ENCODE measurements around the gene GGNBP2.

Gene GGNBP2

GRCh38 chr17:36617773-36618172 is 73.1 kb downstream of the GGNBP2 start:
- no peak overlapping the region for H4K12ac ChIP-seq (ENCODE audit: low read depth, low read length)
- WGBS (ENCODE audit: extremely low coverage, insufficient coverage, insufficient read length): no CpG with 5 or more reads among the region's 7 CpGs
- no peak overlapping the region for H3K18ac ChIP-seq (ENCODE audit: low read length)
- no peak overlapping the region for H2BK12ac ChIP-seq (ENCODE audit: low read length)
- no peak overlapping the region for H2BK5ac ChIP-seq (ENCODE audit: low read depth, low read length, poor library complexity)
- H3K14ac ChIP-seq (ENCODE audit: low read length): no peak overlapping the region
- H4K8ac ChIP-seq (ENCODE audit: low read depth, low read length): no peak overlapping the region
- no peak for DNase-seq
- no peaks in the 10 kb centered on the region for H3K79me2 ChIP-seq (ENCODE audit: control insufficient read depth, insufficient read depth, low read length, poor library complexity)
- H3K4me2 ChIP-seq (ENCODE audit: low read length): no peak overlapping the region
- H3K36me3 ChIP-seq (ENCODE audit: control insufficient read depth in 1 of 2, insufficient read depth in 2 of 2, low read length in 2 of 2): no peaks in the 10 kb centered on the region
- no peaks in the 10 kb centered on the region for H3K4me1 ChIP-seq (ENCODE audit: control insufficient read depth in 1 of 2, insufficient read depth in 2 of 2, low read length in 2 of 2)
- no peak overlapping the region for H2BK120ac ChIP-seq (ENCODE audit: insufficient read depth, low read length, poor library complexity)
- H3K79me1 ChIP-seq (ENCODE audit: low read length): no peaks in the 10 kb centered on the region
- H3K9ac ChIP-seq (ENCODE audit: low read length): no peak overlapping the region
- H2AFZ ChIP-seq (ENCODE audit: insufficient read depth, low read length, poor library complexity): no peak overlapping the region
- no peak overlapping the region for H2AK5ac ChIP-seq (ENCODE audit: low read length)
- no peak overlapping the region for H4K91ac ChIP-seq (ENCODE audit: low read depth, low read length)
- no peak overlapping the region for H3K27ac ChIP-seq (ENCODE audit: low read depth, low read length)
- no peak overlapping the region for H3K23ac ChIP-seq (ENCODE audit: low read length)
- H3K27me3 ChIP-seq (ENCODE audit: insufficient read depth, low read length): no peaks in the 10 kb centered on the region
- H3K4me3 ChIP-seq (ENCODE audit: low read depth, low read length): no peak overlapping the region
- H3K4ac ChIP-seq (ENCODE audit: low read depth, low read length): no peak overlapping the region
- no peaks in the 10 kb centered on the region for H3K9me3 ChIP-seq (ENCODE audit: insufficient read depth, low read depth, low read length)

- H3K4me3 ChIP-seq (ENCODE audit: low read depth, low read length): no peak overlapping the region
- no peaks in the 10 kb centered on the region for H3K4me1 ChIP-seq (ENCODE audit: control insufficient read depth in 1 of 2, insufficient read depth in 2 of 2, low read length in 2 of 2)
- no peaks in the 10 kb centered on the region for H3K36me3 ChIP-seq (ENCODE audit: control insufficient read depth in 1 of 2, insufficient read depth in 2 of 2, low read length in 2 of 2)
- no peak overlapping the region for H3K23ac ChIP-seq (ENCODE audit: low read length)
- no peak overlapping the region for H2BK5ac ChIP-seq (ENCODE audit: low read depth, low read length, poor library complexity)
- no peak for DNase-seq
- H3K14ac ChIP-seq (ENCODE audit: low read length): no peak overlapping the region
- no peak overlapping the region for H2AK5ac ChIP-seq (ENCODE audit: low read length)
- no peak overlapping the region for H3K27ac ChIP-seq (ENCODE audit: low read depth, low read length)
- H4K12ac ChIP-seq (ENCODE audit: low read depth, low read length): no peak overlapping the region
- H4K8ac ChIP-seq (ENCODE audit: low read depth, low read length): no peak overlapping the region
- no peak overlapping the region for H2BK120ac ChIP-seq (ENCODE audit: insufficient read depth, low read length, poor library complexity)
- H3K4me2 ChIP-seq (ENCODE audit: low read length): no peak overlapping the region
- no peak overlapping the region for H3K4ac ChIP-seq (ENCODE audit: low read depth, low read length)
- H2BK12ac ChIP-seq (ENCODE audit: low read length): no peak overlapping the region
- WGBS (ENCODE audit: extremely low coverage, insufficient coverage, insufficient read length): no CpG with 5 or more reads among the region's 3 CpGs
- H4K91ac ChIP-seq (ENCODE audit: low read depth, low read length): no peak overlapping the region
- no peak overlapping the region for H3K18ac ChIP-seq (ENCODE audit: low read length)
- no peaks in the 10 kb centered on the region for H3K79me1 ChIP-seq (ENCODE audit: low read length)
- no peak overlapping the region for H2AFZ ChIP-seq (ENCODE audit: insufficient read depth, low read length, poor library complexity)
- peaks cover 2% of the 10 kb centered on the region for H3K9me3 ChIP-seq (ENCODE audit: insufficient read depth, low read depth, low read length)
- H3K9ac ChIP-seq (ENCODE audit: low read length): no peak overlapping the region
- H3K27me3 ChIP-seq (ENCODE audit: insufficient read depth, low read length): no peaks in the 10 kb centered on the region
- no peaks in the 10 kb centered on the region for H3K79me2 ChIP-seq (ENCODE audit: control insufficient read depth, insufficient read depth, low read length, poor library complexity)
Measured at GRCh38 chr17:36623281-36623680, 78.6 kb downstream of the GGNBP2 start.

GRCh38 chr17:36625188-36625587 is 80.5 kb downstream of the GGNBP2 start:
- Histone ChIP-seq H3K36me3 (ENCODE audit: control insufficient read depth in 1 of 2, insufficient read depth in 2 of 2, low read length in 2 of 2) (no peaks in the 10 kb centered on the region), H3K18ac (ENCODE audit: low read length) (no peak overlapping the region), H2BK12ac (ENCODE audit: low read length) (no peak overlapping the region), H3K79me1 (ENCODE audit: low read length) (no peaks in the 10 kb centered on the region), H3K9me3 (ENCODE audit: insufficient read depth, low read depth, low read length) (peaks cover 2% of the 10 kb centered on the region), H3K79me2 (ENCODE audit: control insufficient read depth, insufficient read depth, low read length, poor library complexity) (no peaks in the 10 kb centered on the region), H3K4ac (ENCODE audit: low read depth, low read length) (no peak overlapping the region), H2BK5ac (ENCODE audit: low read depth, low read length, poor library complexity) (no peak overlapping the region), H3K4me3 (ENCODE audit: low read depth, low read length) (no peak overlapping the region), H3K27me3 (ENCODE audit: insufficient read depth, low read length) (no peaks in the 10 kb centered on the region), H2BK120ac (ENCODE audit: insufficient read depth, low read length, poor library complexity) (no peak overlapping the region), H3K4me1 (ENCODE audit: control insufficient read depth in 1 of 2, insufficient read depth in 2 of 2, low read length in 2 of 2) (no peaks in the 10 kb centered on the region), H3K27ac (ENCODE audit: low read depth, low read length) (no peak overlapping the region), H4K12ac (ENCODE audit: low read depth, low read length) (no peak overlapping the region), H3K4me2 (ENCODE audit: low read length) (no peak overlapping the region), H3K14ac (ENCODE audit: low read length) (no peak overlapping the region), H4K8ac (ENCODE audit: low read depth, low read length) (no peak overlapping the region), H2AFZ (ENCODE audit: insufficient read depth, low read length, poor library complexity) (no peak overlapping the region), H4K91ac (ENCODE audit: low read depth, low read length) (no peak overlapping the region), H3K23ac (ENCODE audit: low read length) (no peak overlapping the region), H3K9ac (ENCODE audit: low read length) (no peak overlapping the region), H2AK5ac (ENCODE audit: low read length) (no peak overlapping the region)
- WGBS (ENCODE audit: extremely low coverage, insufficient coverage, insufficient read length): 96% methylated on average over 3 of the region's 7 CpGs
- DNase-seq: no peak

GRCh38 chr17:36627101-36627500 is 82.4 kb downstream of the GGNBP2 start:
- H2BK120ac ChIP-seq (ENCODE audit: insufficient read depth, low read length, poor library complexity): no peak overlapping the region
- H3K18ac ChIP-seq (ENCODE audit: low read length): no peak overlapping the region
- H2BK12ac ChIP-seq (ENCODE audit: low read length): no peak overlapping the region
- peaks cover 2% of the 10 kb centered on the region for H3K9me3 ChIP-seq (ENCODE audit: insufficient read depth, low read depth, low read length)
- H4K12ac ChIP-seq (ENCODE audit: low read depth, low read length): no peak overlapping the region
- H3K27ac ChIP-seq (ENCODE audit: low read depth, low read length): no peak overlapping the region
- no peaks in the 10 kb centered on the region for H3K79me1 ChIP-seq (ENCODE audit: low read length)
- H3K9ac ChIP-seq (ENCODE audit: low read length): no peak overlapping the region
- no peaks in the 10 kb centered on the region for H3K4me1 ChIP-seq (ENCODE audit: control insufficient read depth in 1 of 2, insufficient read depth in 2 of 2, low read length in 2 of 2)
- no peak overlapping the region for H4K91ac ChIP-seq (ENCODE audit: low read depth, low read length)
- H4K8ac ChIP-seq (ENCODE audit: low read depth, low read length): no peak overlapping the region
- no peaks in the 10 kb centered on the region for H3K36me3 ChIP-seq (ENCODE audit: control insufficient read depth in 1 of 2, insufficient read depth in 2 of 2, low read length in 2 of 2)
- H2AFZ ChIP-seq (ENCODE audit: insufficient read depth, low read length, poor library complexity): no peak overlapping the region
- H3K27me3 ChIP-seq (ENCODE audit: insufficient read depth, low read length): no peaks in the 10 kb centered on the region
- H3K4me3 ChIP-seq (ENCODE audit: low read depth, low read length): no peak overlapping the region
- H3K4ac ChIP-seq (ENCODE audit: low read depth, low read length): no peak overlapping the region
- no peak overlapping the region for H3K4me2 ChIP-seq (ENCODE audit: low read length)
- no peak overlapping the region for H2BK5ac ChIP-seq (ENCODE audit: low read depth, low read length, poor library complexity)
- no peaks in the 10 kb centered on the region for H3K79me2 ChIP-seq (ENCODE audit: control insufficient read depth, insufficient read depth, low read length, poor library complexity)
- no peak overlapping the region for H2AK5ac ChIP-seq (ENCODE audit: low read length)
- no peak overlapping the region for H3K23ac ChIP-seq (ENCODE audit: low read length)
- no peak overlapping the region for H3K14ac ChIP-seq (ENCODE audit: low read length)
- WGBS (ENCODE audit: extremely low coverage, insufficient coverage, insufficient read length): no CpG with 5 or more reads among the region's 12 CpGs
- DNase-seq: no peak
